GM20000 (cell line): ENCODE measurements around the gene ARHGEF37.

Experiments
- DNase-seq: peaks from one replicate; pipeline ENCODE4 v3.0.0; 2012; ENCODE audit warnings: low spot score
- CTCF ChIP-seq: IDR thresholded peaks from 2 replicates; pipeline ENCODE4 v1.5.1; 2012; ENCODE audit warnings: mild to moderate bottlenecking, control low read depth; ENCODE audit errors: extremely low read depth, missing control alignments

The ARHGEF37 gene

GRCh38 chr5:149681252-149681651 lies 100.0 kb downstream of the ARHGEF37 start:
- no peak for TF ChIP-seq CTCF
- no peak for DNase-seq

DNA sequence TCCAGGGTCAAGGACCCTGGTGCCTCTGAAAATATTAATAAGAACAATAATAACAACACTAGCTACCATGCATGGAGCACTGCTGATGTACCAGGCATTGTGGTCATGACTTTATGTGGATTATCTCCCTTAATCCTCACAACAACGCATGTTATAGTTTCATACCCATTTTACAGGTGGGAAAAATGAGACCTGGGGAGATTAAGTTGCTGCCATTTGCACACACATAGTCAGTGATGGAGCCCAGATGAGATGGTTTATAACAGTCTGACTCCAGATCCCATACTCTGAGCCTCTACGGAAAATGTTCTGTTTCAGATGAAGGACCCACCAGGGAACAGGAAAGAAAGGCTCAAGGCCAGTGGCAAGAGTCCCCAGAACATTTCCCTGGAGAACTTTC lies 100.6 kb downstream of the ARHGEF37 start:
- no peak for TF ChIP-seq CTCF
- no peak for DNase-seq

GRCh38 chr5:149682532-149683075 lies 101.3 kb downstream of the ARHGEF37 start:
- no peak for TF ChIP-seq CTCF
- DNase-seq: no peak

DNA sequence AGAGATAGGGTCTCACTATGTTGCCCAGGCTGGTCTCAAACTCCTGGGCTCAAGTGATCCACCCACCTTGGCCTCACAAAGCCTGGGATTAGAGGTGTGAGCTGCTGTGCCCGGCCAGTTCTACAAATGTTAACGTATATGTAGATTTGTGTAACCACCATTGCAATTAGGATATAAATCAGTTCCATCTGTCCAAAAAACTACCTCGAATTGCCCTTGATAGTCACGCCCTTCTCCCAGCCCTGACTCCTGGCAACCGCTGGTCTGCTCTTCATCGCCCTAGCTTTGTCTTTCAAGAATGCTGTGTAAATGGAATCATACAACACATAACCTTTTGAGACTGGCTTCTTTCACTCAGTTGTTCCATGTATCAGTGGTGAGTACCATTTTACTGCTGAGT lies 102.7 kb downstream of the ARHGEF37 start:
- no peak for TF ChIP-seq CTCF
- no peak for DNase-seq

- DNase-seq: no peak
- TF ChIP-seq CTCF: no peak
Observed at GRCh38 chr5:149684371-149684770, 103.1 kb downstream of the ARHGEF37 start.
